ENCODE data around the gene FCN1.

The FCN1 gene
- total RNA-seq, result 0 to 2.0 (median 0) reads per million in 9 experiments

DNA sequence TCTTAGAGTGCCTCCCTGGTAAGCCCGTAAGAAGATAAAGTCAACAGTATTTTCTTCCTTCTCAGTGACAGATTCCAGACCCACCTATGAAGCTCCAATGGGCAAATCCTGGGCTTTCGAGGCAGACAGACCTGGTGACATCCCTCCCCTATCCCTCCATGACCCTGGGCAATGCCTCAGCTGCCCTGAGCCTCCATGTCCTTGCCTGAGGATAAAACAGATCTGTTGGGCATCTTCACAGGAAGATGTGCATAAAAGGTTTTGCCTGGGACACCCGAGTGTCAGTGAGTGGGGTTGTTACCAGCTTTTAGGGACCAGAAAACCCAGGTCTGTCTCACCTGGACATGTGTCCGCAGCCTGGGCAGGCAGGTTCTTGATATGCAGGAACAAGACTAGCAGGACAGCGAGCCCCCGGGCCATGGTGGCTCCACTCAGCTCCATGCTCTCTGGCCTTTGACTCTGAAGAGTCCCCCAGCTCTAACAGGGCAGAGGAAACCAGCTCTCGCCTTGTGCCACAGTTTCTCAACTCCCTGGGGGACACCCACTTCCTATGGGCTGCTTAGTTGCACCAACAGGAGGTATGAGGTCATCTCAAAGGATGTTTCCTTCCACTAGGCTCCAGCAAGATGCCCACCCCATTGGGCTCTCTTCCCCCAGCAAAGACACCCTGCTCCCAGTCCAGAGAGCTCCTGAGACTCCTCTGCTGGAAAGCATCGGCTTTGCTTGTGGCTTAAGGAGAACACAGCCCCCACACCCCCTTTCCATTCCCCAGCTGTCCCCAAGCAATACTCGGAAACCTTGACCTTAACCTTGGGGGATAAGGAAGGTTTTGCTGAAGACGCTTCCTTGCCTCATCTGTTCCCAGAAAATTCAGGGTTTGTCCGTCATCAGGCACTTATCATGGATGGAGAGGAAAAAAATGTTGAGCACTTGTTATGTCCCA, at the start of gene FCN1:
FCN1 (minus strand) TSS at position 482 of the 943 bp plus-strand sequence; CDS start at position 441, 41 bp downstream.
- peaks cover 3 to 7% of the 10 kb centered on the region in 2 donors for H3K9me3 Mint-ChIP-seq
- DNase-seq (no peak), ATAC-seq (replicated peaks) (no peak)
- no peaks in the 10 kb centered on the region for H3K4me1 Mint-ChIP-seq (ENCODE audit: low read depth in 2 of 2)
- no peak within 1 kb of the TSS for H3K4me3 Mint-ChIP-seq
- no peak within 1 kb of the TSS for H3K27ac Mint-ChIP-seq
- H3K36me3 Mint-ChIP-seq (ENCODE audit: insufficient read depth), result no peaks in the 10 kb centered on the region
- H3K27me3 Mint-ChIP-seq, result peaks cover 21 to 59% of the 10 kb centered on the region in 2 donors

DNA sequence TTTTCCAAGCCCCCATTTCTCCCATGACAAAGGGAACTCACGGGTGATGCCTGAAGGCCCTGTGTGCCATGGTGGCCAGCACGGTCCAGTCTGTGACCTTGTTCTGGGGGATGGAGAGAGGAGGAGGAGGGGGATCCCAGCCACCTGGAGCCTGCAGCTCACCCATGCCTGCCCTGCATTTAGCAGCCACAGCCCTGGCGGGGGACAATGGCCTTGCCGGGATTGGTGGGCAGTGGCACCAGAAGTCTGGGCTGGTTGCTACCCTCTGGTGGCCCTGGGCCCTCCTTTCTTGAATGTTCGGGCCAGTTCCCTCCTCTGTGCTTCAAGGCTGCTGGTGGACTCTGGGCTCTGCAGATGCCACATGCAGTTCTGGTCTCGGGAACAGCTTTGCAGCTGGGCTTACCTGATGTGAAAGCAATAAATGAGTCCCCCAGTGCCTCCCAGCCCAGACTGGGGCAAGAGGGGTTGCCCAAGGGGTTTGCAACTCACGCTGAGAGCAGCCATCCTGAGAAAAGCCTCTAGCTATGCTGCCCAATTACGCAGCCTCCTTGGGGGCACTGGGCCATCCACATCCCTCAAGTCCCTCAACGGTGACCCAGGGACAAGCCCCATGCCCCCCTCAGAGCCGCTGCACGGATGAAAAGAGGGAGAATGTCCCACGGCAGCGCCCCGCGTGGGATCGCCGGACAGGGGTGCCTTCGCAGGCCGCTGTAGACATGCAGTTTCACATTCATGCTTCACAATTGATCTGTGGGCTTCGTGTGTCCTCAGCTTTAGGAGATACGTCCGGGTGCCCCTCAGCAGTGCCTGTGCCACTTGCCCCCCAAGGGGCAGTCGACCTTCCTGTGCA, 49.2 kb upstream of the FCN1 start:
- H3K9me3 Mint-ChIP-seq, result no peaks in the 10 kb centered on the region
- no peak for ATAC-seq (replicated peaks)
- H3K36me3 Mint-ChIP-seq (ENCODE audit: insufficient read depth), result no peaks in the 10 kb centered on the region
- H3K27ac Mint-ChIP-seq, result no peak overlapping the region
- no peak for DNase-seq
- no peak overlapping the region for H3K4me3 Mint-ChIP-seq
- no peaks in the 10 kb centered on the region for H3K4me1 Mint-ChIP-seq (ENCODE audit: low read depth in 2 of 2)
- H3K27me3 Mint-ChIP-seq, result peaks cover 10 to 89% of the 10 kb centered on the region in 2 donors

DNA sequence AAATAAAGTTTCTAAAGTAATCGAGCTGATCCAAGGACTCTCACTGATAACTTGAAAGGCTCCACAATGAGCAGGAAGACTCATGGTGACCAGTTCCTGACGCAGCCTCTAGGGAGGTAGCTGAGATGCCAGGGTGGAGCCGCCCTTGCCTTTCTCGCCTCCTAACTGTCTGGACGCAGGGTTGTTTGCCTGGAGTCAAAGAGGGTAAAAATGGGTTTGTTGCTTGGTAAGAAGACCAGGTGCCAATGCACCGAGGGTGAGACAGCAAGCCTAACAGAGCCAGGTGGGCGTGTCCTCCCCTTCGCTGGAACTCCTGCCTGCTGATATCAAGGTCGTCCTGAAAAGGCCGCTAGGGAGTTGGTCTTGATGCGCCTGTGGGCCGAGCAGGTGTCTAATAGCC, 48.6 kb upstream of the FCN1 start:
- H3K4me1 Mint-ChIP-seq (ENCODE audit: low read depth in 2 of 2), result no peaks in the 10 kb centered on the region
- DNase-seq (no peak), ATAC-seq (replicated peaks) (no peak)
- no peak overlapping the region for H3K4me3 Mint-ChIP-seq
- no peaks in the 10 kb centered on the region for H3K36me3 Mint-ChIP-seq (ENCODE audit: insufficient read depth)
- no peaks in the 10 kb centered on the region for H3K9me3 Mint-ChIP-seq
- peaks cover 7 to 89% of the 10 kb centered on the region in 2 donors for H3K27me3 Mint-ChIP-seq
- no peak overlapping the region for H3K27ac Mint-ChIP-seq

DNA sequence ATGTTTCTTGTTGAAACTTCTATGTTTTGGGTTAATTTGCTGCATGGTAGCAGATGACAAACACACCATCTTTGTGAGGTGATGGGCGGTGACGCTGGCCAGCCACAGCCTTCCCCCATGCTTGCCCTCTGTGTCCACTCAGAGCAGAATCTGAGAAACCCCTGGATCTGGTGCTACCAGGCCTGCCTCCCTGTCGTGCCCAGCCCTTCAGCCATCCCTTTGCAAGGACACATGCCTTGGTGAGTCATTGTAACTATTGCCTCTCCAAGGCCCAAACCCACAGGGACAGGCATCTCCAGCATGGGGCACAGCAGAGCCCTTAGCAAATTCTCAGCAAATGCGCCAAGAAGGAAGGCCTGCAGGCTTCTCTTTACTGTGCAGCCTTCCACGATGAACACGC, 48.1 kb upstream of the FCN1 start:
- peaks cover 7 to 88% of the 10 kb centered on the region in 2 donors for H3K27me3 Mint-ChIP-seq
- no peak overlapping the region for H3K27ac Mint-ChIP-seq
- no peaks in the 10 kb centered on the region for H3K4me1 Mint-ChIP-seq (ENCODE audit: low read depth in 2 of 2)
- ATAC-seq (replicated peaks) (no peak), DNase-seq (no peak)
- no peak overlapping the region for H3K4me3 Mint-ChIP-seq
- no peaks in the 10 kb centered on the region for H3K36me3 Mint-ChIP-seq (ENCODE audit: insufficient read depth)
- H3K9me3 Mint-ChIP-seq, result no peaks in the 10 kb centered on the region

DNA sequence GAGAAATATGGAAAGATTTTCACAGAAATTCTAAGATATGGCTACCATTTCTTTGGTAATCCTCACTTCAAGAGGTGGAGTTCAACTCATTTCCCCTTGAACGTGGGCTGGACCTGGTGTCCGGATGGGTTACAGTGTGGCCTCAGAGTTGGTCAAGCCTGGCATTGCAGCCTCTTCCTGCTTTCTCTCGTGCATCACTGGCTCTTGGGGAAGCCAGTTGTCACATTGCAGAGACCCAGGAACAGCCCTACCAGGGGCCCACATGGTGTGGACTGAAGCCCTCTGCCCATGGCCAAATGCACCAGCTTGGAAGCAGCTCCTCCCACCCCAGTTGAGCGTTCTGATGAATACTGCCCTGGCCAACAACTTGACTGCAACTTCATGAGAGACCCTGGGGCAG, 47.7 kb upstream of the FCN1 start:
- DNase-seq (no peak), ATAC-seq (replicated peaks) (no peak)
- no peaks in the 10 kb centered on the region for H3K4me1 Mint-ChIP-seq (ENCODE audit: low read depth in 2 of 2)
- H3K27ac Mint-ChIP-seq, result no peak overlapping the region
- H3K36me3 Mint-ChIP-seq (ENCODE audit: insufficient read depth), result no peaks in the 10 kb centered on the region
- H3K4me3 Mint-ChIP-seq, result no peak overlapping the region
- peaks cover 7 to 83% of the 10 kb centered on the region in 2 donors for H3K27me3 Mint-ChIP-seq
- H3K9me3 Mint-ChIP-seq, result no peaks in the 10 kb centered on the region

DNA sequence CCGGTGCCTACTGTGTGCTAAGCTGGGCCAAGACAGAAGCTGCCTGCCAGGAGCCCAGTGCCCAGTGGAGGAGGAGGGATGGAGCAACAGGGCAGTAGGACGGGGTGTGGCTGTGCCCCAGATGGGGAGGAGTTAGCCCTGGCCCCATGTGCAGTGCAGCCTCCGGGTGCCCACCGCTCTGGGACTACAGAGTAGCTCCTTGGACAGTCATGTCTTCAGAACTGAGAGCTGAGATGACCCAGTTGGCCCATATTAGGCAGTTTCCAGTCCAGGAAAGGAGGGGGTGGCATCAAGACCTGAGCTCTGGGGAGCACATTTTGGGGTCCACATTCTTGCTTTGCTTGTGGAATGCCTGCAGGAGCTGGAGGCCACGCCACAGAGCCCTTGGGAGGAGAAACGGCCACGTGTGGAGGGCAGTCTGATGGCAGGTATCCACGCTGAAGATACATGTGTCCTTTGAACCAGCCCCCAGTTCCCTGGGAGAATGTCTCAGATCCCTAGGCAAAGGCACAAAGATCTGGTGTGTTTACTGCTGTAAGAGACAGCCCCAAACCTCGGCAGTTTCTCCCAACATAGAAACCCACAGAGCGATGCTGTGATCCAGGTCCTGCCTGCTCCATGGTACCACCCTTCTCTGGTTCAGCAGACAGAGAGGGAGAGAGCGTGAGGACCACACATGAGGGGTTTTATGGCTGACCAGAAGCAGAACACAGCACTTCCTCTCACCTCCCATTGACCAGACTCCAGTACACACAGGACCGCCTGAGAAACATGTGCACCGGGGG, 46.8 kb upstream of the FCN1 start:
- no peak for DNase-seq
- ATAC-seq (replicated peaks), result no peak
- Mint-ChIP-seq H3K27me3 (peaks cover 0 to 74% of the 10 kb centered on the region in 2 donors), H3K36me3 (ENCODE audit: insufficient read depth) (no peaks in the 10 kb centered on the region), H3K27ac (no peak overlapping the region), H3K9me3 (no peaks in the 10 kb centered on the region), H3K4me1 (ENCODE audit: low read depth in 2 of 2) (no peaks in the 10 kb centered on the region), H3K4me3 (no peak overlapping the region)

DNA sequence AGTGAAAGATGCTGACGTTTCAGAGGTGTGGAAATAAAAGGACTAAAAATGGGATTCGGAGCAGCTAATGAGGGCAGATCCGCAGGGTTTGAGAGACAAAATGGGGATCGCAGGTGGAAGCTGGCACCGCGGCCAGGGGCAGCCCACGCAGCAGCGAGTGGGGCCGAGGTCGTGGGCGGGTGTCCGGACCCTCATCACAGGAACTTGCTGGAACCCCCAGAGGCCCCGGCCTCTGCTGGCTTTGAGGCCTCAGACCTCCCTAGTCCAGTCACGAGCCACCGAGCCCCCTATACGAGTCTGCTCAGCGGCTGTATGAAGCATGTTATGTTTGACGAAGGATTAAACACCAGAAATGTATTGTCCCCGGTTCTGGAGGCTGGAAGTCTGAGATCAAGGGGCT, 45.8 kb upstream of the FCN1 start:
- DNase-seq, result no peak
- H3K4me3 Mint-ChIP-seq, result no peak overlapping the region
- no peaks in the 10 kb centered on the region for H3K9me3 Mint-ChIP-seq
- no peaks in the 10 kb centered on the region for H3K36me3 Mint-ChIP-seq (ENCODE audit: insufficient read depth)
- no peak overlapping the region for H3K27ac Mint-ChIP-seq
- H3K4me1 Mint-ChIP-seq (ENCODE audit: low read depth in 2 of 2), result no peaks in the 10 kb centered on the region
- H3K27me3 Mint-ChIP-seq, result peaks cover 0 to 65% of the 10 kb centered on the region in 2 donors
- ATAC-seq (replicated peaks), result no peak

DNA sequence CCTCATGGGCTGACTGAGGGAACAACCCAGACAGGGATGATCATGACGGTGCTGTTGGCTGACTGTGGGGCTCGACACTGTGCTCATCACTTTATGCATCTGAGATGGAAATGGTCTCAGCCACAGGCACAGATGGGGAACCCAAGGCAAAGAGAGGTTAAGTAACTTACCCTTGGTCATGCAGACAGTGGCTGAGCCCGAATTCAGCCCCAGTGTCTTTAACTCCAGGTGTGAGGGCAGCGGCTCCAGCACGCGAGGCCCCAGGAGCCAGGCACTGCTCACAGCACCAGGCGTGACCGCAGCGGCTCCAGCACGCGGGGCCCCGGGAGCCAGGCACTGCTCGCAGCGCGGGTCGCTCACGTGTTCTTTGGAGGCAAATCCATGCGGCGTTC, 45.3 kb upstream of the FCN1 start:
- Mint-ChIP-seq H3K27ac (no peak overlapping the region), H3K27me3 (peaks cover 0 to 59% of the 10 kb centered on the region in 2 donors), H3K4me1 (ENCODE audit: low read depth in 2 of 2) (no peaks in the 10 kb centered on the region), H3K36me3 (ENCODE audit: insufficient read depth) (no peaks in the 10 kb centered on the region), H3K9me3 (no peaks in the 10 kb centered on the region), H3K4me3 (no peak overlapping the region)
- no peak for ATAC-seq (replicated peaks)
- no peak for DNase-seq

DNA sequence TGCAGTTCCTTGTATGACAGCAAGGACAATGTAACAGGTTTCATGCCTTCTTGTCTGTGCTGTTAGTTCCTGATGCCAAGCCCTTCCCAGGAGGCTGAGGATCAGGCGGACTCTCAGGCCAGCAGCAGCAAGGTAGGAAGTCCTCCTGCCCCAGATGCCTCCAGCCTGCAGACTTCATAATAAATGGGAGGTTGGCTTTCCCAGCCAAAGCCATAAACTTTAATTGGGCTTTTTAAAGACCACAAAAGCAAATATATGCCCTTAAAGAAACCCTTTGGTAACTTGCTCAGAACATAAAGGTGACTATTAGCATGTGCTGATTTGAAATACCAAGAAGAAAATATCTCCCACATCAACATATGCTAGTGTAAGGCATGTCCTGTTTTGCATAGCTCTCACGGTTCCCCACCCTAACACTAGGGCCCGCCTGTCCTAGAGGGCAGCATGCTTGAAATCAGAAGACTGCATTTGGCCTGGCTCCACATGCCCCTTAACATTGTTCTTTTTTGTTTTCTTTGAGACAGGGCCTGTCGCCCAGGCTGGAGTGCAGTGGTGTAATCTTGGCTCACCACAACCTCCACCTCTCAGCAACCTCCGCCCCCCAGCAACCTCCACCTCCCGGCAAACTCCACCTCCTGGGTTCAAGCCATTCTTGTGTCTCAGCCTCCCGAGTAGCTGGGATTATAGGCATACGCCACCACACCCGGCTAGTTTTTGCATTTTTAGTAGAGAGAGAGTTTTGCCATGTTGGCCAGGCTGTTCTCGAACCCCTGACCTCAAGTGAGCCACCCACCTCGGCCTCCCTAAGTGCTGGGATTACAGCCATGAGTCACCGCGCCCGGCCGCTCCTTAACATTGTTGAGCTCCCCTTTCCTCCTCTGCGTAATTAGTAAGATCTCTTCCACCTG, 44.6 kb upstream of the FCN1 start:
- Mint-ChIP-seq H3K27ac (no peak overlapping the region), H3K4me1 (ENCODE audit: low read depth in 2 of 2) (no peaks in the 10 kb centered on the region), H3K9me3 (no peaks in the 10 kb centered on the region), H3K4me3 (no peak overlapping the region), H3K27me3 (peaks cover 0 to 52% of the 10 kb centered on the region in 2 donors), H3K36me3 (ENCODE audit: insufficient read depth) (no peaks in the 10 kb centered on the region)
- DNase-seq (no peak), ATAC-seq (replicated peaks) (no peak)

DNA sequence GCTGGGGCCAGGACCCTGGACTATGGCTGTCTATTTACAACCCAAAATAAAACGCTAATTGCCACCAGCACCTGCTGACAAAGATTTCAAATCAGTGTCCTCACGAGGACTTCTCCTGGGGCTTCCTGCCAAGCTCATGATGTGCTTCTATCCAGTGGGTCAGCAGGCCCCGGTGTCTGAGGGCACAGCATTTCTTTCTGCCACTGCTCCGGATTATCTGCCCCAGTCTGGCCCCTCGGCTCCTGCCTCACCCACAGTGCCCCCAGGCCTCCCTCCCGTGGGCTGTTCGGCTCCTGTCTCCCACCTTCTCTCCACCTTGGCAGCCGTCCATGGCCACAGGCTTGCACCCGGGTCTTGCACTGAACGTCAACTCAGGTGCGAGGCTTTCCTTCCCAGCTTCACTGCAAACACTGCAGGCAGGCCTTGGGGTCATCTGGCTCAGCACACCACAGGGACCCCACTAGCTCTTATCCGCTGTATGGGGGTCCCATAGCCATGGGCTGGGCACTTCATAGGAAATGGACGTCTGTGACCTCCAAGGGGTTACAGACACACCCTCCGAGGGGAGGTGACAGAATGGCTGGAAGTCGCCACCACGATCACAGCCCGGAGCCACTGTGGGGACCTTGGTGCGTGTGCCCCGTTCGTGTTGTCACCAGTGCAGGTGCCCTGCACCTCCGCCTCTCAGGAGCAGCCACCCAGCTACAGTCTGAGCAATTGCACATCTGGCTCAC, 43.8 kb upstream of the FCN1 start:
- Mint-ChIP-seq H3K27ac (no peak overlapping the region), H3K36me3 (ENCODE audit: insufficient read depth) (no peaks in the 10 kb centered on the region), H3K4me3 (no peak overlapping the region), H3K4me1 (ENCODE audit: low read depth in 2 of 2) (no peaks in the 10 kb centered on the region), H3K27me3 (peaks cover 0 to 45% of the 10 kb centered on the region in 2 donors), H3K9me3 (no peaks in the 10 kb centered on the region)
- DNase-seq (no peak), ATAC-seq (replicated peaks) (no peak)

DNA sequence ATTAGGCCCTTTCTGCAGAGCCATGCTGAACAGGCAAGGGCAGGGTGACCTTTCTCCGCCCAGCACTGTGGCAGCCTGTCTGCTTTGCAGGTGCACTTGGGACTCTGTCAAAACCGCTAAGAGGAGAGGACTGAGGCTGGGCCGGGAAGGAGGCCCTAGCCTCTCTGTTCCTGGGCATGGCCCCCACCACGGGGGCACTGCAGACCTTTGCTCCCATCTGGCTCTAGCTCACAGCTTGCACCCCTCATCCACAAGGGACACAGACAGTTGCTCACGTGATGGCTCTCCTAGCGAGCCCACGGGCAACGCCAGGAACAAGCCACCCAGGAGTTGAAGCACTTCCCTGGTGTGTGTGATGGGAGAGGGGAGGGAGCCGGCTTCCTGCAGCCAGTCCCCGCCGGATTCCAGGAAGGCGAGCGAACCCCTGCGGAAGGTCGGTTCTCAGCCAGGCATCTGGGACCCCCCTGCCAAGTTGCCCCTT, 43.0 kb upstream of the FCN1 start:
- Mint-ChIP-seq H3K27ac (no peak overlapping the region), H3K4me1 (ENCODE audit: low read depth in 2 of 2) (no peaks in the 10 kb centered on the region), H3K36me3 (ENCODE audit: insufficient read depth) (no peaks in the 10 kb centered on the region), H3K27me3 (peaks cover 0 to 38% of the 10 kb centered on the region in 2 donors), H3K4me3 (no peak overlapping the region), H3K9me3 (no peaks in the 10 kb centered on the region)
- DNase-seq, result no peak
- no peak for ATAC-seq (replicated peaks)

DNA sequence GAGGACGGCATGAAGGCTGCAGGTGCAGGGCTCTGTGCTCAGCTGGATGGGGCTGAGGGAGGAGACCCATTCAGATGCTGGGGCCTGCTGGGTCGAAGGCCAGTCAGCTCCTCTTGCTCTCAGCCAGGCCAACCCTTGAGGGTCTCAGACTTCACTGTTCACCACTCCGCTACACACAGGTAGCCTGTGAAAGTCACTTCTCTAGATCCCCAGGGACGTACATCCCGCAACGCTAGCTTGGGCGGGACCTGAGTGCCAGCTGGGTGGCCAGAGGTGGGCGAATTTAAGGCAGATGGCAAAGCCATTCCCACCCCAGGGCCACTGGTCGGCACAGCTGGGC, 42.2 kb upstream of the FCN1 start:
- Mint-ChIP-seq H3K27me3 (peaks cover 0 to 37% of the 10 kb centered on the region in 2 donors), H3K4me3 (no peak overlapping the region), H3K4me1 (ENCODE audit: low read depth in 2 of 2) (no peaks in the 10 kb centered on the region), H3K9me3 (no peaks in the 10 kb centered on the region), H3K27ac (no peak overlapping the region), H3K36me3 (ENCODE audit: insufficient read depth) (no peaks in the 10 kb centered on the region)
- ATAC-seq (replicated peaks), result no peak
- no peak for DNase-seq
